Measurements from ENCODE around the gene TOMM22. TPM values are rescaled to one million over a fixed set of nuclear protein-coding genes. Genes with fewer than 3 reads are reported as not detected.

Gene TOMM22
- total and polyA plus RNA-seq, 2 experiments from 2014 or later = 84.0 to 131 TPM

GRCh38 chr22:38720350-38720749 lies 38.6 kb downstream of the TOMM22 start:
- peaks cover 14% of the 10 kb centered on the region; the same call in 1 of the 2 replicates for H4K20me1 ChIP-seq (replicated peaks; ENCODE audit: insufficient read depth)
- H3K36me3 Mint-ChIP-seq (ENCODE audit: low read depth) = peaks cover 71% of the 10 kb centered on the region

More at GRCh38 chr22:38720350-38720749, 38.6 kb downstream of the TOMM22 start:
- no peaks in the 10 kb centered on the region for H3F3A ChIP-seq (replicated peaks; ENCODE audit: low read depth)
- Mint-ChIP-seq H3K27me3 (ENCODE audit: insufficient read depth, low read depth, poor library complexity) (peaks cover 10% of the 10 kb centered on the region), H3K4me3 (no peak overlapping the region), H3K4me1 (peaks cover 7% of the 10 kb centered on the region), H3K27ac (no peak overlapping the region), H3K9me3 (no peaks in the 10 kb centered on the region)
- H3K4me1 ChIP-seq (ENCODE audit: insufficient read depth) = no peaks in the 10 kb centered on the region
- no peak overlapping the region for H3K4me3 ChIP-seq
- H3K27ac ChIP-seq (ENCODE audit: low read depth) = no peak overlapping the region
- DNase-seq (ENCODE audit: low spot score) (no peak), ATAC-seq (no peak)
- no peaks in the 10 kb centered on the region for H3K27me3 ChIP-seq (ENCODE audit: insufficient read depth)
- H3K36me3 ChIP-seq (ENCODE audit: insufficient read depth) = peaks cover 41% of the 10 kb centered on the region
- H3K4me2 ChIP-seq = no peak overlapping the region
- no peak overlapping the region for H2AFZ ChIP-seq
- no peaks in the 10 kb centered on the region for H3K9me2 ChIP-seq (ENCODE audit: insufficient read depth)
- TF ChIP-seq ZNF114 (CRISPR knock-in tag; IDR thresholded peaks at IDR 0.05) (no peak), ZNF331 (CRISPR knock-in tag; IDR thresholded peaks at IDR 0.05; ENCODE audit: low read depth) (no peak), CTCF (conservative IDR thresholded peaks at IDR 0.05; ENCODE audit: low read depth in 2 of 2) (no peak), CREB1 (CRISPR knock-in tag; IDR thresholded peaks at IDR 0.05; ENCODE audit: low read depth) (no peak), NANOG (IDR thresholded peaks at IDR 0.05; ENCODE audit: borderline replicate concordance) (no peak), REST (IDR thresholded peaks at IDR 0.05; ENCODE audit: unreplicated experiment) (no peak), EZH2phosphoT487 (IDR thresholded peaks at IDR 0.05; ENCODE audit: unreplicated experiment) (no peak)
- TF ChIP-seq, protein P1, sequence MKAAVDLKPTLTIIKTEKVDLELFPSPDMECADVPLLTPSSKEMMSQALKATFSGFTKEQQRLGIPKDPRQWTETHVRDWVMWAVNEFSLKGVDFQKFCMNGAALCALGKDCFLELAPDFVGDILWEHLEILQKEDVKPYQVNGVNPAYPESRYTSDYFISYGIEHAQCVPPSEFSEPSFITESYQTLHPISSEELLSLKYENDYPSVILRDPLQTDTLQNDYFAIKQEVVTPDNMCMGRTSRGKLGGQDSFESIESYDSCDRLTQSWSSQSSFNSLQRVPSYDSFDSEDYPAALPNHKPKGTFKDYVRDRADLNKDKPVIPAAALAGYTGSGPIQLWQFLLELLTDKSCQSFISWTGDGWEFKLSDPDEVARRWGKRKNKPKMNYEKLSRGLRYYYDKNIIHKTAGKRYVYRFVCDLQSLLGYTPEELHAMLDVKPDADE (IDR thresholded peaks at IDR 0.05) = no peak
- peaks cover 4% of the 10 kb centered on the region for H3K79me2 ChIP-seq (replicated peaks; ENCODE audit: insufficient read depth)

All from GM23338 (cell line).